Measurements from ENCODE around the gene NECAB2. TPM values are rescaled to one million over a fixed set of nuclear protein-coding genes. Genes with fewer than 3 reads are reported as not detected.

The NECAB2 gene
- total RNA-seq, 4 donors from 2014 or later = not detected

- H3K4me3 ChIP-seq = no peak overlapping the region
- H3K36me3 ChIP-seq = peaks cover 21 to 44% (median 35%) of the 10 kb centered on the region in 4 donors
- no peak for DNase-seq (ENCODE audit: extremely low spot score)
- TF ChIP-seq CTCF (IDR thresholded peaks at IDR 0.05) (no peak), POLR2A (IDR thresholded peaks at IDR 0.05; ENCODE audit: low read depth) (no peak), POLR2AphosphoS5 (IDR thresholded peaks at IDR 0.05) (no peak), EP300 (IDR thresholded peaks at IDR 0.05) (no peak)
- 80% methylated on average over 2 of the region's 2 CpGs for WGBS
- peaks cover 0 to 24% (median 0%) of the 10 kb centered on the region in 4 donors for H3K27me3 ChIP-seq
- no peak overlapping the region for H3K27ac ChIP-seq (replicated peaks in 1 of 4)
- H3K9me3 ChIP-seq = no peaks in the 10 kb centered on the region
- intact Hi-C loops (cut with DNase I) = loop anchor here (5.0 kb wide), 1 partner anchor 520 kb away; no protein-coding TSS in a partner anchor
- peaks cover 0 to 14% (median 10%) of the 10 kb centered on the region in 4 donors for H3K4me1 ChIP-seq
Measured at GRCh38 chr16:83967091-83967490, 953 bp upstream of the NECAB2 start.

GRCh38 chr16:83968306-83968851 lies 335 bp downstream of the NECAB2 start:
- H3K27ac ChIP-seq (replicated peaks in 1 of 4) = no peak overlapping the region
- 2% methylated on average over 10 of the region's 87 CpGs for WGBS
- H3K4me3 ChIP-seq = peak overlapping the region; percentile 36 to 56 (median 48)

GRCh38 chr16:83968891-83969649 lies 1.0 kb downstream of the NECAB2 start:
- H3K27me3 ChIP-seq = peaks cover 0 to 24% (median 0%) of the 10 kb centered on the region in 4 donors
- DNase-seq (ENCODE audit: extremely low spot score) = no peak
- no peak for TF ChIP-seq POLR2AphosphoS5 (IDR thresholded peaks at IDR 0.05)
- TF ChIP-seq EP300 (IDR thresholded peaks at IDR 0.05) = no peak
- TF ChIP-seq POLR2A (IDR thresholded peaks at IDR 0.05; ENCODE audit: low read depth) = no peak
- no peak for TF ChIP-seq CTCF (IDR thresholded peaks at IDR 0.05)
- H3K36me3 ChIP-seq = peaks cover 1 to 25% (median 21%) of the 10 kb centered on the region in 4 donors
- intact Hi-C loops (cut with DNase I) = loop anchor here (2.0 to 5.0 kb wide), 2 partner anchors 94 to 518 kb away; no protein-coding TSS in a partner anchor
- H3K27ac ChIP-seq (replicated peaks in 1 of 4) = no peak overlapping the region
- H3K4me1 ChIP-seq = peaks cover 0 to 14% (median 10%) of the 10 kb centered on the region in 4 donors
- peak overlapping the region in 2 of 4 donors; percentile 22 to 56 for H3K4me3 ChIP-seq
- no peaks in the 10 kb centered on the region for H3K9me3 ChIP-seq
- WGBS = 10% methylated on average over 40 of the region's 45 CpGs

More at GRCh38 chr16:83968306-83968851, 335 bp downstream of the NECAB2 start:
- Histone ChIP-seq H3K36me3 (peaks cover 8 to 32% (median 25%) of the 10 kb centered on the region in 4 donors), H3K27me3 (peaks cover 0 to 24% (median 0%) of the 10 kb centered on the region in 4 donors), H3K9me3 (no peaks in the 10 kb centered on the region), H3K4me1 (peaks cover 0 to 14% (median 10%) of the 10 kb centered on the region in 4 donors)
- intact Hi-C loops (cut with DNase I) = loop anchor here (2.0 to 5.0 kb wide), 2 partner anchors 94 to 519 kb away; no protein-coding TSS in a partner anchor
- no peak for TF ChIP-seq POLR2A (IDR thresholded peaks at IDR 0.05; ENCODE audit: low read depth)
- TF ChIP-seq EP300 (IDR thresholded peaks at IDR 0.05) = no peak
- TF ChIP-seq POLR2AphosphoS5 (IDR thresholded peaks at IDR 0.05) = no peak
- no peak for TF ChIP-seq CTCF (IDR thresholded peaks at IDR 0.05)
- no peak for DNase-seq (ENCODE audit: extremely low spot score)

GRCh38 chr16:83969771-83970429 lies 1.9 kb downstream of the NECAB2 start:
- intact Hi-C loops (cut with DNase I) = loop anchor here (2.0 to 5.0 kb wide), 2 partner anchors 93 to 517 kb away; no protein-coding TSS in a partner anchor
- H3K4me1 ChIP-seq = peaks cover 0 to 14% (median 10%) of the 10 kb centered on the region in 4 donors
- no peak overlapping the region for H3K4me3 ChIP-seq
- 88% methylated on average over 5 of the region's 18 CpGs for WGBS
- H3K27ac ChIP-seq (replicated peaks in 1 of 4) = no peak overlapping the region
- H3K27me3 ChIP-seq = peaks cover 0 to 24% (median 0%) of the 10 kb centered on the region in 4 donors
- DNase-seq (ENCODE audit: extremely low spot score) = no peak
- peaks cover 0 to 16% (median 15%) of the 10 kb centered on the region in 4 donors for H3K36me3 ChIP-seq
- H3K9me3 ChIP-seq = no peaks in the 10 kb centered on the region
- TF ChIP-seq EP300 (IDR thresholded peaks at IDR 0.05) (no peak), CTCF (IDR thresholded peaks at IDR 0.05) (no peak)
